WTC11 (cell line): ENCODE measurements around the gene RSPH9. TPM values are rescaled to one million over a fixed set of nuclear protein-coding genes. Genes with fewer than 3 reads are reported as not detected.

ENCODE experiments used
- ATAC-seq: fragments of 200-7000 bp; cut with Tn5 transposase; 2 replicates; pipeline ENCODE4 v1.10.0; 2021; ENCODE audit warnings: mild to moderate bottlenecking, moderate library complexity
- CTCF ChIA-PET: fragments of 300-600 bp; sonication (Branson Sonifier 250); formaldehyde crosslinking; loops from one replicate; lab custom pipeline; 2021; ENCODE audit warnings: antibody characterized with exemption; lab: Charles Lee
- POLR2A ChIA-PET: fragments of 350-600 bp; sonication (Branson Sonifier 250); formaldehyde crosslinking; loops from one replicate; lab custom pipeline; 2021; ENCODE audit warnings: antibody characterized with exemption; lab: Charles Lee
- DNase-seq: peaks from one replicate; pipeline ENCODE4 v3.0.0; 2021; ENCODE audit warnings: low spot score
- H3K27ac Mint-ChIP-seq: 2 replicates; pipeline ENCODE4 v1.8.0; 2021; ENCODE audit warnings: mixed read lengths
- H3K27me3 Mint-ChIP-seq: 2 replicates; pipeline ENCODE4 v1.8.0; 2021; ENCODE audit warnings: low read depth, mild to moderate bottlenecking, moderate library complexity, mixed read lengths
- H3K36me3 Mint-ChIP-seq: 2 replicates; pipeline ENCODE4 v1.8.0; 2021; ENCODE audit warnings: mixed read lengths
- H3K4me1 Mint-ChIP-seq: 2 replicates; pipeline ENCODE4 v1.8.0; 2022; ENCODE audit warnings: mixed read lengths
- H3K4me3 Mint-ChIP-seq: 2 replicates; pipeline ENCODE4 v1.8.0; 2021; ENCODE audit warnings: mild to moderate bottlenecking, moderate library complexity, mixed read lengths
- H3K9me3 Mint-ChIP-seq: 2 replicates; pipeline ENCODE4 v1.8.0; 2021; ENCODE audit warnings: mixed read lengths
- CDX4 ChIP-seq: fragments of 250-450 bp; sonication (Bioruptor Pico); IDR thresholded peaks from 2 replicates; pipeline ENCODE4 v1.9.0; 2021; ENCODE audit warnings: moderate library complexity, mild to moderate bottlenecking, inconsistent platforms, borderline replicate concordance
- CREB1 ChIP-seq: sonication (generic); formaldehyde crosslinking; IDR thresholded peaks from 2 replicates; pipeline ENCODE4 v1.8.0; 2023; ENCODE audit warnings: mild to moderate bottlenecking, missing genetic modification reagents
- ETV6 ChIP-seq: sonication (generic); formaldehyde crosslinking; IDR thresholded peaks from 2 replicates; pipeline ENCODE4 v1.8.1; 2022; ENCODE audit warnings: mild to moderate bottlenecking, missing genetic modification reagents
- FOXK1 ChIP-seq: sonication (generic); formaldehyde crosslinking; IDR thresholded peaks from 2 replicates; pipeline ENCODE4 v1.8.0; 2022; ENCODE audit warnings: mild to moderate bottlenecking, moderate library complexity, missing genetic modification reagents
- HMGXB4 ChIP-seq: sonication (generic); formaldehyde crosslinking; IDR thresholded peaks from 2 replicates; pipeline ENCODE4 v1.8.1; 2023; ENCODE audit warnings: mild to moderate bottlenecking, moderate library complexity, missing genetic modification reagents
- KAT7 ChIP-seq: sonication (generic); formaldehyde crosslinking; IDR thresholded peaks from 2 replicates; pipeline ENCODE4 v1.8.1; 2023; ENCODE audit warnings: missing genetic modification reagents, mild to moderate bottlenecking, borderline replicate concordance
- MLX ChIP-seq: sonication (generic); formaldehyde crosslinking; IDR thresholded peaks from 2 replicates; pipeline ENCODE4 v1.8.1; 2023; ENCODE audit warnings: mild to moderate bottlenecking, missing genetic modification reagents, moderate library complexity
- NFYB ChIP-seq: sonication (generic); formaldehyde crosslinking; conservative IDR thresholded peaks from 2 replicates; pipeline ENCODE4 v1.8.0; 2022; ENCODE audit warnings: low read depth, missing genetic modification reagents
- NR1H2 ChIP-seq: sonication (generic); formaldehyde crosslinking; IDR thresholded peaks from 2 replicates; pipeline ENCODE4 v1.9.0; 2021; ENCODE audit warnings: mild to moderate bottlenecking, moderate library complexity, missing genetic modification reagents
- NR2C2 ChIP-seq: sonication (generic); formaldehyde crosslinking; IDR thresholded peaks from 2 replicates; pipeline ENCODE4 v1.8.0; 2022; ENCODE audit warnings: mild to moderate bottlenecking, missing genetic modification reagents
- PRDM15 ChIP-seq: sonication (generic); formaldehyde crosslinking; IDR thresholded peaks from 2 replicates; pipeline ENCODE4 v1.8.0; 2022; ENCODE audit warnings: missing genetic modification reagents
- RORB ChIP-seq: fragments of 250-450 bp; sonication (Bioruptor Pico); IDR thresholded peaks from 2 replicates; pipeline ENCODE4 v1.9.0; 2021; ENCODE audit warnings: mild to moderate bottlenecking
- USF2 ChIP-seq: sonication (generic); formaldehyde crosslinking; IDR thresholded peaks from 2 replicates; pipeline ENCODE4 v1.8.1; 2023; ENCODE audit warnings: mild to moderate bottlenecking, missing genetic modification reagents, moderate library complexity
- ZMAT4 ChIP-seq: fragments of 250-450 bp; sonication (Bioruptor Pico); IDR thresholded peaks from 2 replicates; pipeline ENCODE4 v1.9.0; 2021; ENCODE audit warnings: mild to moderate bottlenecking
- ZNF263 ChIP-seq: sonication (generic); formaldehyde crosslinking; IDR thresholded peaks from 2 replicates; pipeline ENCODE4 v1.8.1; 2022; ENCODE audit warnings: low read depth, mild to moderate bottlenecking, moderate library complexity, missing genetic modification reagents
- total RNA-seq: library from RNA; stranded (reverse); gene quantifications from 3 replicates; pipeline ENCODE4 v1.2.3, GENCODE V29; 2021

RSPH9 gene
- total RNA-seq, 1 experiment from 2014 or later = 0.35 TPM

GRCh38 chr6:43624786-43625288, 20.0 kb upstream of the RSPH9 start:
- TF ChIP-seq CREB1 (CRISPR knock-in tag) = no peak
- TF ChIP-seq NR2C2 = no peak
- no peak for TF ChIP-seq RORB (CRISPR knock-in tag)
- TF ChIP-seq ZMAT4 (CRISPR knock-in tag) = no peak
- no peak for TF ChIP-seq ETV6 (CRISPR knock-in tag)
- no peak for TF ChIP-seq PRDM15 (CRISPR knock-in tag)
- peaks cover 61% of the 10 kb centered on the region for H3K36me3 Mint-ChIP-seq
- no peak overlapping the region for H3K27ac Mint-ChIP-seq
- no peak overlapping the region for H3K4me3 Mint-ChIP-seq
- DNase-seq = no peak
- no peaks in the 10 kb centered on the region for H3K9me3 Mint-ChIP-seq
- H3K27me3 Mint-ChIP-seq = no peaks in the 10 kb centered on the region
- POLR2A ChIA-PET = no interaction called here
- CTCF ChIA-PET = interaction anchor here (1.0 kb wide), 1 partner anchor 43 kb away, joined by 3 read pairs; no protein-coding TSS in a partner anchor
- no peak for ATAC-seq
- H3K4me1 Mint-ChIP-seq = peaks cover 8% of the 10 kb centered on the region

- H3K27ac Mint-ChIP-seq = no peak overlapping the region
- ATAC-seq (no peak), DNase-seq (no peak)
- H3K4me3 Mint-ChIP-seq = no peak overlapping the region
- ChIA-PET CTCF (interaction anchor here (1.0 kb wide), 1 partner anchor 42 kb away, joined by 3 read pairs; no protein-coding TSS in a partner anchor), POLR2A (no interaction called here)
- peaks cover 14% of the 10 kb centered on the region for H3K4me1 Mint-ChIP-seq
- H3K9me3 Mint-ChIP-seq = no peaks in the 10 kb centered on the region
- H3K27me3 Mint-ChIP-seq = no peaks in the 10 kb centered on the region
- H3K36me3 Mint-ChIP-seq = peaks cover 60% of the 10 kb centered on the region
- TF ChIP-seq USF2 (CRISPR knock-in tag) = no peak
- TF ChIP-seq HMGXB4 = no peak
- TF ChIP-seq KAT7 = no peak
- TF ChIP-seq ZNF263 (CRISPR knock-in tag) = no peak
- TF ChIP-seq NR1H2 = no peak
- no peak for TF ChIP-seq MLX
- no peak for TF ChIP-seq CDX4 (CRISPR knock-in tag)
- TF ChIP-seq NR2C2 = no peak
- no peak for TF ChIP-seq NFYB (CRISPR knock-in tag)
- no peak for TF ChIP-seq FOXK1 (CRISPR knock-in tag)
Measured at GRCh38 chr6:43625393-43625992, 19.3 kb upstream of the RSPH9 start.
